HG03354 (cell line): ENCODE measurements around the gene GGNBP2.
"Not testable (repeated sequence)": the region's sequence is repeated elsewhere in the genome, so short reads cannot be mapped to it uniquely, and the experiment has no call there.

Experiments used
- ATAC-seq: cut with Tn5 transposase; IDR thresholded peaks from one replicate; pipeline ENCODE4 v1.9.1; 2021; ENCODE audit warnings: mild to moderate bottlenecking; ENCODE audit not compliant: unreplicated experiment, poor library complexity, severe bottlenecking

Gene GGNBP2

GRCh38 chr17:36599546-36600250 is 55.0 kb downstream of the GGNBP2 start:
- no peak for ATAC-seq

DNA sequence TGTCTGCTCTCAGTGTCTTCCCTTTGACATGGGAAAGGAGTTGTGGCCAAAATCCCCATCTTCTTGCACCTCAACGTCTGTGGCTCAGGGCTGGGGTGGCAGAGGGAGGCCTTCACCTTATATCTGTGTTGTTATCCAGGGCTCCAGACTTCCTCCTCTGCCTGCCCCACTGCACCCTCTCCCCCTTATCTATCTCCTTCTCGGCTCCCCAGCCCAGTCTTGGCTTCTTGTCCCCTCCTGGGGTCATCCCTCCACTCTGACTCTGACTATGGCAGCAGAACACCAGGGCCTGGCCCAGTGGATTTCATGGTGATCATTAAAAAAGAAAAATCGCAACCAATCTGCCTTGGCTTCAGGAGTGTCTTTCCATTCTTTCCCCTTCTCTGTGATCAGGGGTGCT is 55.7 kb downstream of the GGNBP2 start:
- no peak for ATAC-seq

DNA sequence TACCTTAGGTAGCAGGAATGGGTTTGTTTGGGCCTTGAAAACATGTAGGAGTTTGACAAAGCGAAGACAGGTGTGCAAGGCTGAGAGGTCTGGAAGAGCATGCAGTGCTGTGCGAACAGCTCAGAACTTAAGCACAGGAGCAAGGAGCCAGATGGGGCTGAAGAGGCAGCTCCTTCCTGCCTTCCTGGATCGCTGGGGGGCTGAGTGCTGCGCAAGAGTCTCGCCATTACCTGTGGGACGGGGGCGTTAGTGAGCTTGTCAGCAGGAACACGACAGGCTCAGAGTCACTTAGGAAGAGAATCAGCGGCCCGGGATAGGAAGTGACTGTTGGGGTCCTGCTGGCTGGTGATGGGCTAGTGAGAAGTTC is 56.2 kb downstream of the GGNBP2 start:
- ATAC-seq: no peak

DNA sequence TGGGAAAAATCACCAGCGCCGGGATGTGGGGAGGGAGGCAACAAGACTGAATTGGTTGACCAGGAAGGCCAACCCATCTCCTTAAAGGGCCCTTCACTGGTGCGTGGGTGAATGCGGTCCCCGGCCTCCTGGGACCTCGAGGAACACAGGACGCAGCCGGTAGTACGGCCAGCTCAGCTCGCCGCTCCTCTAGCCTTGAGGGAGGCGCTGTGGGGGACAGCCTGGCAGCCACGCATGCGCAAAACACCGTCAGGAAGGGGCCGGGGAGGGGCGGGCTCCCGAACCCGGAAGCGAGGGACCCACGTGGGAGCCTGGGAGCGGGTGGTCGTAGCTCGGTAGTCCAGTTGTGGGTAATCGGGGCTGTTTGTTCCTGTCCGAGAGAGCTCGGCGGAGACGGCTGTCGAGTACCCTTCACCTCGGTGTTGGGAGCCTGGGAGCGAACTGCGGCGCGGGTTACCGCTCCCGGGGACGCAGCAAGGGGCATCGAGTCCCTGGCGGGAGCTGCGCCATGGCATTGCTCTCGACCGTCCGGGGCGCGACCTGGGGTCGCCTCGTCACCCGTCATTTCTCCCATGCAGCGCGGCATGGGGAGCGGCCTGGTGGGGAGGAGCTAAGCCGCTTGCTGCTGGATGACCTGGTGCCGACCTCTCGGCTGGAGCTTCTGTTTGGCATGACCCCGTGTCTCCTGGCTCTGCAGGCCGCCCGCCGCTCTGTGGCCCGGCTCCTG is 56.7 kb downstream of the GGNBP2 start, which contains the start of gene MRM1:
MRM1 (plus strand) TSS at position 281 of the 727 bp plus-strand sequence; CDS start at position 509, 228 bp downstream.
- ATAC-seq: peak; percentile 77

GRCh38 chr17:36602030-36602748 is 57.5 kb downstream of the GGNBP2 start:
- no peak for ATAC-seq

- no peak for ATAC-seq
These were observed 58.2 kb downstream of the GGNBP2 start for GRCh38 chr17:36602924-36603384.

GRCh38 chr17:36605028-36605427 is 60.3 kb downstream of the GGNBP2 start:
- not testable (repeated sequence) for ATAC-seq

DNA sequence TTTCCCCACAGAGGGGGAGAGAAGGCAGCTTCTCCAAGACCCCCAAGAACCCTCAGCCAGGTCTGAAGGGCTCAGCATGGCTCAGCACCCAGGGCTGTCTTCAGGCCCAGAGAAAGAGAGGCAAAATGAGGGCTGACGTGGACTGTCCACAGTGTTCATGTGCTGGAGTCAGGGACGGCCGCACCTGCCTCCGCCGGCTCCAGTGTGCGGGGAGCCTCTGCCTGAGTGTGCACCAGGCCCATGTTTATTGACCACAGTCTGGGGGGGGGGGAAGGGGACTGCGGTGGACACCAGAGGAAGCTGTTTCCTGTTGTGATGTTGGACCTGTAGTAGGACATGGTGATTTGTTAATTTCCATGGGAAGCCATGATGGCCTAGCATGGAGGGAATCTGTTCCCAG is 63.6 kb downstream of the GGNBP2 start:
- ATAC-seq: no peak

DNA sequence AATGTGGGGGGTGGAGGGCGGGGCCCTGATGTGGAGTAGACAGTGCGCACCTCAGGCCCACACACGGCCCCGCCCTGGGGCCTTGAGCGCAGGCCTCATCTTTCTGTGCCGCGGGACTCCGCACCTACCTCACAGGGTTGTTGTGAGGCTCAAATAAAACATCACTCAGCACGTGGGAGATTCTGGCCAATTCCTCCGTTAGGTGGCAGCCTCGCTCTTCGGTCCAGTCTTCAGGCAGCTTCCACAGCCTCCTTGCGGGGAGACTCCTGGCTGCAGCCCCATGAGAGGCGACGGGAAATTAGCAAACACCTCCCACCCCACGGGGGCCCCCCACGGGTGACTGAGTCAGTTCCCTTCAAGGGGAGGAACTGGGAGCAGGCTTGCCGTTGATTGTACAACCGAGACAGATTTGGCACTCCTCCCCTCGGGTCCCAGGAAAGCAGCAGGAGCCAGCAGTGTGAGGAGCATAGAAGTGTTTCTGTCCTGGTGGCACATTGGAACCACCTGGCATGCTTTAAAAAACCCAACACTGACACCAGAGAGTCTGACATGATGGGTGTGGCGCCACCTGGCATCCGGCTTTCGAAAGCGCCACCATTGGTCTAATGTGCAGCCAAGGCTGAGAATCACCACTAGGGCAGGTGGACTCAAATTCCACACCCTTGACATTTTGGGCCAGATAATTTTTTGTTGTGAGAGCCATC is 64.2 kb downstream of the GGNBP2 start:
- ATAC-seq: no peak

DNA sequence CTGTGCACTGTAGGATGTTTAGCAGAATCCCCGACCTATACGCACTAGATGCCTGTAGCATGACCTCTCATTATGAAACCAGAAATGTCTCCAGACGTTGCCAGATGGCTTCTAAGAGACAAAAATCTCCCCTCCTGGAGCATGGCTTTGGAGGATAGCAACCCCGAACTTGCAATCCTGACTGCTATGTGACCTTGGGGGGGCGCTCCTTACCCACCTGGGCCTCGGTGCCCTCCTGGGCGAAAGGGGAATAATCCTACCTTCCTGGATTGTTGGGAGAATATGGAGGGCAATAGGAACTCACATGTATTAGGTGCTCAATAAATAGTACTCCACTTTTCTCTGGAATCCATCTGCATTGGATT is 64.8 kb downstream of the GGNBP2 start:
- ATAC-seq: no peak

DNA sequence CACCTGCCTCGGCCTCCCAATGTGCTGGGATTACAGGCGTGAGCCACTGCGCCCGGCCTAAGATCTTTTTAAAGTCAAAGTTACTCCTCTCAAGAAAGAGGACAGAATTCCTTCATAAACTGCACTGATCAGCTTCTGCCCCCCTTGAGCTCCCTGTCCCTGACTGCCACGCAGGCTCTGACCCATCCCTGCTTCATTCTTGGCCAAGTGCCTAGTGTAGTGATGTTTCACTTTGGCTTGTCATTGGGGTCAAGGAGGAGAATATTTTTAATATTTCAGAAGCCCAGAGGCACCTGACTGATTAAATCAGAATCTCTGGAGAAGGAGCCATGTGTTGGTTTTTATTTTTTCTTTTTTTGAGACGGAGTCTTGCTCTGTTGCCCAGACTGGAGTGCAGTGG is 65.8 kb downstream of the GGNBP2 start:
- ATAC-seq: no peak

DNA sequence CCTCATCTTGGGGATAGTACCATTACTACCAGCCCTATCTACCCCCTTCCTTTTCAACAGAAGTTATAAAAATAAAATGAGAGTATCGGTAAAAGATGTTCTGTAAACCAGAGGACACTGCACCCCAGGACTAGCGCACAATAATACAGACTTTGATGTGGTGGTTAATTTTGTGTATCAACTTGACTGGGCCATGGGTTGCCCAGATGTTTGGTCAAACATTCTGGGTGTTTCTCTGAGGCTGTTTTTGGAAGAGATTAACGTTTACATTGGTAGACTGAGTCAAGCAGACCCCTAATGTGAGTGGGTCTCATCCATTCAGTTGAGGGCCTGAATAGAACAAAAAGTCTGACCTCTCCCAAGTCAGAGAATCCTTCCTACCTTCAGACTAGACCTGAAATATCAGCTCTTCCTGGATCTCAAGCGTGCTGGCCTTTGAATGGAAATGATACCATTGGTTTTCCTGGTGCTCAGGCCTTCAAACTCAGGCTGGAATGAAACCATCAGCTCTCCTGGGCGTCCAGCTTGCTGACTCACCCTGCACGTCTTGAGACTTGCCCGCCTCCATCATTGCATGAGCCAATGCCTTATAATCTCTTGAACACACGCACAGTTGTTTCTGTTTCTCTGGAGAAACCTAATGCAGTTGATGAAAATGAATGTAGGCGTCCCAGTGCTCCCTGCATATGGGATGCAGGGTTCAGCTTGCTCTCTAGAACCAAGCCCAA is 66.8 kb downstream of the GGNBP2 start:
- ATAC-seq: no peak

- no peak for ATAC-seq
These were observed 67.6 kb downstream of the GGNBP2 start for GRCh38 chr17:36612323-36612722.

GRCh38 chr17:36613155-36613554 is 68.4 kb downstream of the GGNBP2 start:
- ATAC-seq: no peak

- ATAC-seq: no peak
These were observed 69.4 kb downstream of the GGNBP2 start for GRCh38 chr17:36614081-36614480.

- ATAC-seq: no peak
These were observed 70.2 kb downstream of the GGNBP2 start for GRCh38 chr17:36614933-36615332.

- ATAC-seq: no peak
These were observed 71.6 kb downstream of the GGNBP2 start for GRCh38 chr17:36616061-36617029.

GRCh38 chr17:36617773-36618172 is 73.1 kb downstream of the GGNBP2 start:
- ATAC-seq: no peak
